ENCODE data around the gene TMEM248. TPM values are rescaled to one million over a fixed set of nuclear protein-coding genes. Genes with fewer than 3 reads are reported as not detected.
"Not testable (repeated sequence)": the region's sequence is repeated elsewhere in the genome, so short reads cannot be mapped to it uniquely, and the experiment has no call there.

The TMEM248 gene
- total RNA-seq, 2 donors from 2014 or later, result 77.9 to 79.8 TPM

GRCh38 chr7:66912195-66912594 lies 8.8 kb upstream of the TMEM248 start:
- no peaks in the 10 kb centered on the region for H3K4me1 ChIP-seq (ENCODE audit: control insufficient read depth, insufficient read depth, low read length)
- no peaks in the 10 kb centered on the region for H3K9me3 ChIP-seq (ENCODE audit: control insufficient read depth, low read length)
- no peak overlapping the region for H3K9ac ChIP-seq (ENCODE audit: extremely low read depth, low read length, poor library complexity, severe bottlenecking)
- no peak overlapping the region for H3K4me3 ChIP-seq (ENCODE audit: low read length)
- no peaks in the 10 kb centered on the region for H3K36me3 ChIP-seq (ENCODE audit: control insufficient read depth, insufficient read depth, low read length)
- no peak for TF ChIP-seq CTCF (conservative IDR thresholded peaks at IDR 0.05)
- H3K4me3 Mint-ChIP-seq, result no peak overlapping the region
- no peak overlapping the region for H3K27ac Mint-ChIP-seq
- H3K9me3 Mint-ChIP-seq, result peaks cover 1% of the 10 kb centered on the region
- no peak for DNase-seq
- no peaks in the 10 kb centered on the region for H3K36me3 Mint-ChIP-seq (ENCODE audit: low read depth)
- peaks cover 10% of the 10 kb centered on the region for H3K4me1 Mint-ChIP-seq
- no peak overlapping the region for H3K27ac ChIP-seq (ENCODE audit: low read depth, low read length)
- 95% methylated on average over 2 of the region's 2 CpGs for WGBS, 2 experiments (ENCODE audit: insufficient coverage in 1 of 2, insufficient read length in 1 of 2)
- H3K27me3 ChIP-seq (ENCODE audit: control insufficient read depth, insufficient read depth, low read length, poor library complexity, severe bottlenecking), result no peaks in the 10 kb centered on the region
- H3K27me3 Mint-ChIP-seq (ENCODE audit: insufficient read depth), result peaks cover 1% of the 10 kb centered on the region

- H3K9ac ChIP-seq (ENCODE audit: extremely low read depth, low read length, poor library complexity, severe bottlenecking), result no peak overlapping the region
- Mint-ChIP-seq H3K36me3 (ENCODE audit: low read depth) (no peaks in the 10 kb centered on the region), H3K27ac (peak overlapping the region; percentile 88), H3K4me3 (no peak overlapping the region), H3K9me3 (peaks cover 1% of the 10 kb centered on the region), H3K4me1 (peaks cover 10% of the 10 kb centered on the region), H3K27me3 (ENCODE audit: insufficient read depth) (peaks cover 1% of the 10 kb centered on the region)
- 81 to 90% methylated on average over 10 to 12 of the region's 12 CpGs for WGBS, 2 experiments (ENCODE audit: insufficient coverage in 1 of 2, insufficient read length in 1 of 2)
- no peaks in the 10 kb centered on the region for H3K36me3 ChIP-seq (ENCODE audit: control insufficient read depth, insufficient read depth, low read length)
- no peak overlapping the region for H3K4me3 ChIP-seq (ENCODE audit: low read length)
- no peak for TF ChIP-seq CTCF (conservative IDR thresholded peaks at IDR 0.05)
- DNase-seq, result no peak
- H3K4me1 ChIP-seq (ENCODE audit: control insufficient read depth, insufficient read depth, low read length), result no peaks in the 10 kb centered on the region
- no peaks in the 10 kb centered on the region for H3K27me3 ChIP-seq (ENCODE audit: control insufficient read depth, insufficient read depth, low read length, poor library complexity, severe bottlenecking)
- no peaks in the 10 kb centered on the region for H3K9me3 ChIP-seq (ENCODE audit: control insufficient read depth, low read length)
- H3K27ac ChIP-seq (ENCODE audit: low read depth, low read length), result no peak overlapping the region
These were observed 7.6 kb upstream of the TMEM248 start for GRCh38 chr7:66913118-66914037.

- not testable (repeated sequence) for H3K27me3 Mint-ChIP-seq (ENCODE audit: insufficient read depth); H3K4me1 ChIP-seq (ENCODE audit: control insufficient read depth, insufficient read depth, low read length); H3K27ac Mint-ChIP-seq; H3K9me3 Mint-ChIP-seq; H3K9me3 ChIP-seq (ENCODE audit: control insufficient read depth, low read length); H3K4me3 ChIP-seq (ENCODE audit: low read length); H3K36me3 ChIP-seq (ENCODE audit: control insufficient read depth, insufficient read depth, low read length); H3K4me3 Mint-ChIP-seq; H3K36me3 Mint-ChIP-seq (ENCODE audit: low read depth); H3K27ac ChIP-seq (ENCODE audit: low read depth, low read length); H3K9ac ChIP-seq (ENCODE audit: extremely low read depth, low read length, poor library complexity, severe bottlenecking); DNase-seq; H3K27me3 ChIP-seq (ENCODE audit: control insufficient read depth, insufficient read depth, low read length, poor library complexity, severe bottlenecking)
- WGBS, 2 experiments (ENCODE audit: insufficient coverage in 1 of 2, insufficient read length in 1 of 2), result 93 to 96% methylated on average over 3 to 7 of the region's 7 CpGs
- H3K4me1 Mint-ChIP-seq, result peaks cover 25% of the 10 kb centered on the region
These were observed 3.1 kb upstream of the TMEM248 start for GRCh38 chr7:66917904-66918303.
